Measurements from ENCODE around the gene ZFYVE9.

Gene ZFYVE9

GRCh38 chr1:52112489-52112888, 29.4 kb upstream of the ZFYVE9 start:
- ChIA-PET POLR2A (no interaction called here), CTCF (interaction anchor here (3.3 kb wide), 1 partner anchor 15 kb away, joined by 22 read pairs; no protein-coding TSS in a partner anchor)
- no peak for TF ChIP-seq CTCF (IDR thresholded peaks at IDR 0.05; ENCODE audit: insufficient read depth, low read length, missing control alignments)
- no peak overlapping the region for H3K4me3 ChIP-seq (ENCODE audit: low read depth, low read length)
- DNase-seq (ENCODE audit: low read depth, low spot score), result no peak

GRCh38 chr1:52119301-52120079, 22.4 kb upstream of the ZFYVE9 start:
- ChIA-PET CTCF (interaction anchor here (1.2 to 2.3 kb wide), 3 partner anchors 8 to 230 kb away, joined by 6 to 15 read pairs (median 7); no protein-coding TSS in a partner anchor), POLR2A (no interaction called here)
- no peak overlapping the region for H3K4me3 ChIP-seq (ENCODE audit: low read depth, low read length)
- no peak for DNase-seq (ENCODE audit: low read depth, low spot score)
- no peak for TF ChIP-seq CTCF (IDR thresholded peaks at IDR 0.05; ENCODE audit: insufficient read depth, low read length, missing control alignments)

GRCh38 chr1:52122384-52122783, 19.5 kb upstream of the ZFYVE9 start:
- POLR2A ChIA-PET, result no interaction called here
- no peak for TF ChIP-seq CTCF (IDR thresholded peaks at IDR 0.05; ENCODE audit: insufficient read depth, low read length, missing control alignments)
- CTCF ChIA-PET, result interaction anchor here (4.4 kb wide), 1 partner anchor 175 kb away, joined by 17 read pairs; no protein-coding TSS in a partner anchor
- DNase-seq (ENCODE audit: low read depth, low spot score), result no peak
- no peak overlapping the region for H3K4me3 ChIP-seq (ENCODE audit: low read depth, low read length)

GRCh38 chr1:52123622-52124021, 18.3 kb upstream of the ZFYVE9 start:
- DNase-seq (ENCODE audit: low read depth, low spot score), result no peak
- ChIA-PET POLR2A (no interaction called here), CTCF (interaction anchor here (1.5 to 4.4 kb wide), 3 partner anchors 12 to 225 kb away, joined by 3 to 17 read pairs (median 6); no protein-coding TSS in a partner anchor)
- TF ChIP-seq CTCF (IDR thresholded peaks at IDR 0.05; ENCODE audit: insufficient read depth, low read length, missing control alignments), result no peak
- H3K4me3 ChIP-seq (ENCODE audit: low read depth, low read length), result no peak overlapping the region

- ChIA-PET POLR2A (no interaction called here), CTCF (interaction anchor here (1.1 to 9.8 kb wide), 17 partner anchors 8 to 560 kb away, joined by 3 to 136 read pairs (median 6); no protein-coding TSS in a partner anchor)
- TF ChIP-seq CTCF (IDR thresholded peaks at IDR 0.05; ENCODE audit: insufficient read depth, low read length, missing control alignments), result no peak
- H3K4me3 ChIP-seq (ENCODE audit: low read depth, low read length), result no peak overlapping the region
- no peak for DNase-seq (ENCODE audit: low read depth, low spot score)
Measured at GRCh38 chr1:52125736-52126359, 16.0 kb upstream of the ZFYVE9 start.
